AG09319 (cell line): ENCODE data around the gene MAML3.
A peak's percentile ranks its signal among the peaks of the same experiment; 100 is the strongest.

Experiments used
- DNase-seq: peaks from one replicate; pipeline ENCODE4 v3.0.0-alpha.2; 2010; ENCODE audit warnings: low read depth; ENCODE audit errors: extremely low read depth
- TF ChIP-seq, protein P1 (sequence below): IDR thresholded peaks from 2 replicates; pipeline ENCODE4 v1.5.1; 2011; ENCODE audit warnings: low read depth, mild to moderate bottlenecking, inconsistent platforms, low read length, moderate library complexity

MAML3 gene

DNA sequence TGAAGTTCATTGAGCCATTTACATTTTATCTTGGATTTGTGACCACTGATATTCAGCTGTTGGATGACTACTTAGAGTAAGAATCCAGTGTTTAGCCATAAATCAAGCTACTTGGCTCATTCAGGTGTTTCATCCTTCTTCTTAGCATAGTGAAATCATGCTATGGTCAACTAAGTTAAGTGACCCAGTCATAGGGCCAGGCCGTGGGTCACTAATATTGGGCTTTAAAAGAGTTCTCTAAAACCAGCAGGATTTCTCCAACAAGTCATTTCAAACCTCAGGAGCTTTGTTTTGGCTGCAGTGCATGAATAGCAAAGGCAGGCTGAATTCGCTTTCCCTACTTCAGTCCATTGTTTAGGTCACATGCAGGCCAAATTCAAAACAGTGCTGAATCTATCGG lies 181.0 kb downstream of the MAML3 start:
- DNase-seq, result peak; percentile 23
- TF ChIP-seq, protein P1, sequence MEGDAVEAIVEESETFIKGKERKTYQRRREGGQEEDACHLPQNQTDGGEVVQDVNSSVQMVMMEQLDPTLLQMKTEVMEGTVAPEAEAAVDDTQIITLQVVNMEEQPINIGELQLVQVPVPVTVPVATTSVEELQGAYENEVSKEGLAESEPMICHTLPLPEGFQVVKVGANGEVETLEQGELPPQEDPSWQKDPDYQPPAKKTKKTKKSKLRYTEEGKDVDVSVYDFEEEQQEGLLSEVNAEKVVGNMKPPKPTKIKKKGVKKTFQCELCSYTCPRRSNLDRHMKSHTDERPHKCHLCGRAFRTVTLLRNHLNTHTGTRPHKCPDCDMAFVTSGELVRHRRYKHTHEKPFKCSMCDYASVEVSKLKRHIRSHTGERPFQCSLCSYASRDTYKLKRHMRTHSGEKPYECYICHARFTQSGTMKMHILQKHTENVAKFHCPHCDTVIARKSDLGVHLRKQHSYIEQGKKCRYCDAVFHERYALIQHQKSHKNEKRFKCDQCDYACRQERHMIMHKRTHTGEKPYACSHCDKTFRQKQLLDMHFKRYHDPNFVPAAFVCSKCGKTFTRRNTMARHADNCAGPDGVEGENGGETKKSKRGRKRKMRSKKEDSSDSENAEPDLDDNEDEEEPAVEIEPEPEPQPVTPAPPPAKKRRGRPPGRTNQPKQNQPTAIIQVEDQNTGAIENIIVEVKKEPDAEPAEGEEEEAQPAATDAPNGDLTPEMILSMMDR, result no peak

DNA sequence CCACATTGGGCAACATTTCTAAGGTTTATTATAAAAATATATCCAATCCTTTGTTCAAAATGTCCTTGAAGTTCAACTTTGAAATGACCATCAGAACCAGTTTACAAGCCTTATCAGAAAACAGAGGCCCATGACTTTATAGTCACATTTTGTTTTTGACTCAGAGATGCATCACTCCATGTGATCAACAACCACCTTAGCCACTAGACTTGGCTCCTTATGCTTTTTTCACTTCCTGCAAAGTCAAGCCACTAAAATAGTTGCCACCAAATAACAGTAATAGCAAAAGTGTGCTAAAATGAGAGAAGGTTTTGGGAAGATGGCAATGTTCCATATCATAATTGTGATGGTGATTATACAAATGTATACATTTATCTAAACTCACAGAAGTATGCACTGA lies 181.7 kb downstream of the MAML3 start:
- no peak for DNase-seq
- TF ChIP-seq, protein P1, result no peak

DNA sequence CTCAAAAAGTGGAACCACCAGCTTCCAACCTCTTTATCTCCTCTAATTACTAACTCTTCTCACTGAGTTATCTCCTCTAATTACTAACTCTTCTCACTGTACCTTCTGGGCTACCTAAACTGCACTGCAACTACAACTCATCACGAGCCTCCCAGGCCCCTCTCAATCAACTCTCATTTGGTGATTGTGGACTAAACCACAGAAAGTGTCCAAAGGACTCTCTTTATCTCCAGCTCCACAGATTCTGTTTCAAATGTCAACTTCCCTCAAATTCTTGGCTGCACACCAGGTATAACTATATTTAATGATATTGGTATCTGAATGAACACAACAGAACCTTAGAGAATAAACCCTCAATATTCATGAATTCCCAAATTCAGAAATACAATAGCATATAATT lies 182.9 kb downstream of the MAML3 start:
- TF ChIP-seq, protein P1, result no peak
- no peak for DNase-seq

DNA sequence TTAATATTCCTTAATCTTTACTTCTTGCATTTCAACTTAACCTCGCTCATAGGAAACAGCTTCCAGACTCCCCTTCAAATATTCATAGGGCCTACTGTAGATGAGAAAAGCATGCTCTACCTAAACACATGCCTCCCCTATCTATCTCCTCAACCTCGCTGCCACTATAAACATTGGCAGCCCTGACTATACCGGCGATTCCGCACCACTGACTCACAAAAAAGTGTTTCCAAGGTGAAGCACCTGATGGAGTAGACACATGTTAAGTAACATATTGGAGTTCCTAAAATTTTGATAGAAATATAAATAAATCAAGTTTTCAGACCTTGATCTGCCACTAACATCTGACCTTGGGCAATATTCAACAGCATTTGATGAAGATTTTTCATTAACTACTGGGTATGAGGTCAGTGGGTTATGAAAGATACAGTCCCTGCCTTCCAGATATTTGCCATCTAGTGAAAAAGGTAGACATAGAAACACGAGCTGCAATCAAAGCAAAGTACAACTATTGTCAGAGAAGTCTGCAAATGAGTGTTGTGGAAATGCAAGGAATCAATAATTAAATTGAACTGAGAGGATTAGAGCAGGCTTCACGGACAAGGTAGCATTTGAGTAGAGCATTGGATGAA lies 184.2 kb downstream of the MAML3 start:
- no peak for DNase-seq
- TF ChIP-seq, protein P1, result no peak

DNA sequence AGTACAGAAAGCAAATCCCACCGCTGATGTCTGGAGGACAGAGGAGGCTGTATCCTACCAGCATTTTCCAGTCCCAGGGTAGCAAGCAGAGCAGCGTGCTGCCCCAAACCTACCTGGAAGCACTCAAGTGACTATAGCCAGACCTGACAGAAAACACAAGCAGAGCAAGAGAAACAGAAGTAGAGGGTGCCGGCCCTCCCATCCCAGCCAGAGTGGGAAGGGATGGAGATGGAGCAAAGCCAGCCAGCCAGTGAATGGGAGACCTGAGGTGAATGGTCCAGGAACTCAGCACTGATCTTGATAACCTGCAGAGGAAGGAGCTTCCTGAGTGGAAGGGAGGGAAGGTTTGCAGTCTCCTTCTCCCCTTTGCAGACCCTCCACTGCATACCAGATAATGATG lies 185.2 kb downstream of the MAML3 start:
- no peak for DNase-seq
- TF ChIP-seq, protein P1, result no peak

DNA sequence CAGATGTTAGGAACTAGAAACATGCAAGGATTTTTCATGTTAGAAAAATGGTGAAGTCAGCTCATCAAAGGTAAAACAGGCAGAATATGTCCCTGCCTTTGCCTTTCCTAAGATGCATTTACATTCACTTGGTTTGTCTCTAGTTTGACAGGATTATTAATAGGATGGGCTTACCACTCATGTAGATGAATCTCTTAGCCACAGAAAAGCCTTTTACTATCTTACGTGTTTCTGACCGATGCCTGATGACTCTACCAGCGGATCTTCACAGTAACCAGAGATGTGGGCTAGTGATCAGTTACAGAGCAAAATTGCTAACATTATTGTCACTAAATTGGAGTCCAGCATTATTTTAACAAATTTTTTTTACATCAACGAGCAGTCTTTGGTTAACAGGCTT lies 187.6 kb downstream of the MAML3 start:
- no peak for DNase-seq
- TF ChIP-seq, protein P1, result no peak

DNA sequence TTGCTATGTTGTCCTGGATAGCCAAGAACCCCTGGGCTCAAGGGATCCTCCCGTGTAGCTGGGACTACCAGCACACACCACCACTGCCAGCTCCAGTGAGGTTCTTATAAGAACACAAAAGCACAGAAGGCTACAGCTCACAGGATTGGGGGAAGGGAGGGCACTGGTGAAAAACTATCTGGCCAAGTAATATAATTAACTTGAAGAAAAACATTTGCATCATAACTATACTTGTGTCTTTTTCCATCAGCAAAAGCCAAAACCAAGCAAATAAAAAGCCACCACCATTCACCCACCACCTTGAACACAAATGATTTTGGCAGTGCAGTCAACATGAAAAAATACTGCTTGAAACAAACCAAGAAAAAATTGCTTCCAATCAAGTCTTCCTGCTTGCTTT lies 188.2 kb downstream of the MAML3 start:
- TF ChIP-seq, protein P1, result no peak

More for the DNA sequence above, 188.2 kb downstream of the MAML3 start:
- no peak for DNase-seq
